ENCODE data around the gene GNB2. TPM values are rescaled to one million over a fixed set of nuclear protein-coding genes. Genes with fewer than 3 reads are reported as not detected.
"Not testable (repeated sequence)": the region's sequence is repeated elsewhere in the genome, so short reads cannot be mapped to it uniquely, and the experiment has no call there.

GNB2 gene
- polyA plus RNA-seq, 3 donors: 164 to 210 (median 185) TPM

- DNase-seq (ENCODE audit: low read depth in 3 of 3, low spot score in 2 of 3): no peak
These were observed 50.3 kb downstream of the GNB2 start for GRCh38 chr7:100723732-100724275.

- not testable (repeated sequence) for DNase-seq (ENCODE audit: low read depth in 3 of 3, low spot score in 2 of 3)
These were observed 50.8 kb downstream of the GNB2 start for GRCh38 chr7:100724364-100724763.

GRCh38 chr7:100726996-100727761 is 53.6 kb downstream of the GNB2 start:
- no peak for DNase-seq (ENCODE audit: low read depth in 3 of 3, low spot score in 2 of 3)

- no peak for DNase-seq (ENCODE audit: low read depth in 3 of 3, low spot score in 2 of 3)
These were observed 54.7 kb downstream of the GNB2 start for GRCh38 chr7:100728196-100728595.

Other genes with a start within 250 kb of the GNB2 start
- gene ZCWPW1, start 245.0 kb upstream of the GNB2 start, polyA plus RNA-seq (ENCODE audit: insufficient read length in 3 of 3): 1 to 10 TPM; 5.4 to 6.5 (median 5.4) TPM
- 10 to 100 TPM; 49.4 to 57.1 (median 51.9) TPM for gene MEPCE, start 243.9 kb upstream of the GNB2 start, polyA plus RNA-seq (ENCODE audit: insufficient read length in 3 of 3)
- gene PPP1R35, start 237.2 kb upstream of the GNB2 start, polyA plus RNA-seq (ENCODE audit: insufficient read length in 3 of 3): 10 to 100 TPM; 12.7 to 14.2 (median 13.9) TPM
- 1 to 10 TPM in 1 of 3 donors, under 1 TPM in 2; 0.58 to 1.4 (median 0.82) TPM for gene SPACDR, start 209.5 kb upstream of the GNB2 start, polyA plus RNA-seq (ENCODE audit: insufficient read length in 3 of 3)
- gene TSC22D4, start 194.5 kb upstream of the GNB2 start, polyA plus RNA-seq (ENCODE audit: insufficient read length in 3 of 3): 10 to 100 TPM; 28.6 to 35.0 (median 29.4) TPM
- 1 to 10 TPM; 1.3 to 1.8 (median 1.4) TPM for gene NYAP1, start 189.8 kb upstream of the GNB2 start, polyA plus RNA-seq (ENCODE audit: insufficient read length in 3 of 3)
- gene AGFG2, start 134.5 kb upstream of the GNB2 start, polyA plus RNA-seq (ENCODE audit: insufficient read length in 3 of 3): 10 to 100 TPM; 10.4 to 12.1 (median 10.4) TPM
- 1 to 10 TPM in 2 of 3 donors, under 1 TPM in 1; 0.82 to 1.7 (median 1.6) TPM for gene SAP25, start 99.8 kb upstream of the GNB2 start, polyA plus RNA-seq (ENCODE audit: insufficient read length in 3 of 3)
- gene LRCH4, start 87.6 kb upstream of the GNB2 start, polyA plus RNA-seq (ENCODE audit: insufficient read length in 3 of 3): 10 to 100 TPM; 22.9 to 25.5 (median 23.3) TPM
- gene FBXO24, start 87.4 kb upstream of the GNB2 start, polyA plus RNA-seq (ENCODE audit: insufficient read length in 3 of 3): 1 to 10 TPM; 1.3 to 1.4 (median 1.4) TPM
- gene PCOLCE, start 71.4 kb upstream of the GNB2 start, polyA plus RNA-seq (ENCODE audit: insufficient read length in 3 of 3): 10 to 100 TPM; 76.9 to 87.6 (median 81.8) TPM
- 10 to 100 TPM; 21.6 to 24.0 (median 23.8) TPM for gene MOSPD3, start 61.2 kb upstream of the GNB2 start, polyA plus RNA-seq (ENCODE audit: insufficient read length in 3 of 3)
- gene TFR2, start 32.2 kb upstream of the GNB2 start, polyA plus RNA-seq (ENCODE audit: insufficient read length in 3 of 3): under 1 TPM; 0.43 to 0.79 (median 0.78) TPM
- not detected for gene ACTL6B, start 17.3 kb upstream of the GNB2 start, polyA plus RNA-seq (ENCODE audit: insufficient read length in 3 of 3)
- 10 to 100 TPM; 27.1 to 30.1 (median 27.1) TPM for gene GIGYF1, start 20.5 kb downstream of the GNB2 start, polyA plus RNA-seq (ENCODE audit: insufficient read length in 3 of 3)
- 10 to 100 TPM; 22.5 to 25.9 (median 23.3) TPM for gene POP7, start 32.4 kb downstream of the GNB2 start, polyA plus RNA-seq (ENCODE audit: insufficient read length in 3 of 3)
- gene EPO, start 46.7 kb downstream of the GNB2 start, polyA plus RNA-seq (ENCODE audit: insufficient read length in 3 of 3): under 1 TPM in 2 of 3 donors, not detected in 1; 0.10 to 0.11 TPM
- gene ZAN, start 59.9 kb downstream of the GNB2 start, polyA plus RNA-seq (ENCODE audit: insufficient read length in 3 of 3): under 1 TPM in 1 of 3 donors, not detected in 2; 0.03 TPM
- 100 to 1,000 TPM in 1 of 3 donors, 10 to 100 TPM in 2; 77.9 to 101 (median 81.5) TPM for gene EPHB4, start 153.8 kb downstream of the GNB2 start, polyA plus RNA-seq (ENCODE audit: insufficient read length in 3 of 3)
- gene SLC12A9, start 179.0 kb downstream of the GNB2 start, polyA plus RNA-seq (ENCODE audit: insufficient read length in 3 of 3): 10 to 100 TPM; 17.2 to 19.8 (median 17.6) TPM
- 10 to 100 TPM; 63.9 to 74.3 (median 64.5) TPM for gene TRIP6, start 193.6 kb downstream of the GNB2 start, polyA plus RNA-seq (ENCODE audit: insufficient read length in 3 of 3)
- 100 to 1,000 TPM; 136 to 156 (median 154) TPM for gene SRRT, start 201.4 kb downstream of the GNB2 start, polyA plus RNA-seq (ENCODE audit: insufficient read length in 3 of 3)
- 1 to 10 TPM in 2 of 3 donors, under 1 TPM in 1; 0.96 to 2.3 (median 1.9) TPM for gene UFSP1, start 216.0 kb downstream of the GNB2 start, polyA plus RNA-seq (ENCODE audit: insufficient read length in 3 of 3)
- gene ACHE, start 222.1 kb downstream of the GNB2 start, polyA plus RNA-seq (ENCODE audit: insufficient read length in 3 of 3): 1 to 10 TPM; 3.2 to 3.7 (median 3.2) TPM